Neural cell (in vitro differentiated cells): ENCODE data around the gene COX6B2.

Experiments used
- CTCF ChIP-seq: fragments of 450-650 bp; IDR thresholded peaks from 2 replicates; pipeline ENCODE4 v1.5.1; 2014; ENCODE audit warnings: antibody characterized with exemption, mild to moderate bottlenecking, moderate library complexity; ENCODE audit not compliant: poor library complexity, severe bottlenecking
- EP300 ChIP-seq: fragments of 450-650 bp; conservative IDR thresholded peaks from 2 replicates; pipeline ENCODE4 v1.6.1; 2014; ENCODE audit warnings: antibody characterized with exemption, mild to moderate bottlenecking, moderate library complexity; ENCODE audit not compliant: poor library complexity, severe bottlenecking
- EZH2 ChIP-seq: fragments of 200-600, 300-800 bp; shearing (Covaris generic), sonication (generic); IDR thresholded peaks from 2 replicates; pipeline ENCODE4 v1.6.1; 2014; ENCODE audit warnings: antibody characterized with exemption, low read length, borderline replicate concordance, mild to moderate bottlenecking; ENCODE audit not compliant: insufficient read depth, poor library complexity, severe bottlenecking
- MXI1 ChIP-seq: fragments of 450-650 bp; conservative IDR thresholded peaks from 2 replicates; pipeline ENCODE4 v1.6.1; 2014; ENCODE audit warnings: antibody characterized with exemption, mild to moderate bottlenecking; ENCODE audit not compliant: poor library complexity, severe bottlenecking
- POLR2AphosphoS5 ChIP-seq: IDR thresholded peaks from 2 replicates; pipeline ENCODE4 v1.6.1; 2012
- RAD21 ChIP-seq: fragments of 450-650 bp; conservative IDR thresholded peaks from 2 replicates; pipeline ENCODE4 v1.6.1; 2014; ENCODE audit warnings: antibody characterized with exemption, mild to moderate bottlenecking, moderate library complexity
- REST ChIP-seq: IDR thresholded peaks from 2 replicates; pipeline ENCODE4 v1.6.1; 2012; ENCODE audit warnings: borderline replicate concordance
- SMC3 ChIP-seq: fragments of 450-650 bp; conservative IDR thresholded peaks from 2 replicates; pipeline ENCODE4 v1.6.1; 2014; ENCODE audit warnings: antibody characterized with exemption, mild to moderate bottlenecking, moderate library complexity; ENCODE audit not compliant: poor library complexity
- TAF1 ChIP-seq: IDR thresholded peaks from 2 replicates; pipeline ENCODE4 v1.6.1; 2012; ENCODE audit warnings: low read depth

DNA sequence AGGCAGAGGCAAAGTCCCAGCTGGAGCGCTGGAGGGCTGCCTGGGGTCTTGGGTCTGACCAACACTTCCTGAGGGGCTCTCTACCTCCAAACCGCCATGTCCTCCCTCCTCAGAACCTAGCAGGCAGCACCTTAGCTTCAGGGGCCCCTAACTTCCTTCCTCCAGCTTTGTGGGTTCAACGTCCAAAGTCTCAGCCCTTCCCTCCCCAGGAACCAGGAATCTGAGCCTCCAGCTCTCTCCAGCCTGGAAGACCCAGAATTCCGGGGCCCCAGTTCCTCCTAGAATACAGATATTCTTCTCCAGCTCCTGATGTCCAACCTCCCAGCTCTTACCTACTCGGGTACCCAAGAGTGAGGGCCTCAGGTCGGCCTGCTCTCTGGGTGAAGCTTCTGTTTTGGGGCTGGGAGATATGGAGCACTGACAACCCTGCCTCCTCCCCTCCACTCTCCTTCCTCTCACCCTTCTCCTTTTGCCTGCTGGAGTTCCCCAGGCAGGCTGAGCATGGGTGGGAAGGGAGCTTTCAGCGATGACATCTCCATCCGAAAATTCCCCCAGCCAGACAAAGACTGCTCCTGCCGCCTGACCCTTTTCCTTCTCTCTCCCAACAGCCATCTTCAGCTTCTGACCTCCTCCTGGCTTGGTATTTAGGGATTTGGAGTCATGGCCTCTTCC is 32.9 kb downstream of the COX6B2 start:
- TF ChIP-seq TAF1, result no peak
- TF ChIP-seq CTCF, result no peak
- TF ChIP-seq REST, result no peak
- TF ChIP-seq EZH2, result no peak
- no peak for TF ChIP-seq EP300
- TF ChIP-seq POLR2AphosphoS5, result no peak
- no peak for TF ChIP-seq MXI1
- TF ChIP-seq RAD21, result no peak
- TF ChIP-seq SMC3, result no peak
